Pancreas (tissue), 10 donors: ENCODE results near the gene KCNH1. TPM values are rescaled to one million over a fixed set of nuclear protein-coding genes. Genes with fewer than 3 reads are reported as not detected.

ENCODE experiments used
- ATAC-seq, 4 donors: fragments of 200-7000 bp; cut with Tn5 transposase; one replicate each; pipeline versions ENCODE4 v1.8.0 to v1.9.1; 2020; ENCODE audit warnings: mild to moderate bottlenecking in 4 of 4, moderate library complexity in 4 of 4
- DNase-seq, 6 donors: peaks; one replicate each; pipeline ENCODE4 v3.0.0-alpha.2; 2020
- FAIRE-seq: peaks from 2 replicates; lab custom pipeline; 2012; peaks lifted over from hg19 to GRCh38; lab: Jason Lieb, UNC
- H3K27ac ChIP-seq, 4 donors: fragments of 200-600 bp; sonication (generic); 1 replicate in 3 of 4; 2 replicates in 1 of 4; pipeline versions ENCODE4 v1.5.0 to v1.8.0; 2020
- H3K27me3 ChIP-seq, 4 donors: fragments of 200-600 bp; one replicate each; pipeline ENCODE4 v1.8.0; 2021
- H3K36me3 ChIP-seq, 3 donors: fragments of 200-600 bp; sonication (generic) in 1 of 3; one replicate each; pipeline versions ENCODE4 v1.5.0 to v1.8.0; 2020 to 2021
- H3K4me1 ChIP-seq, 3 donors: fragments of 200-600 bp; one replicate each; pipeline ENCODE4 v1.8.0; 2021
- H3K4me3 ChIP-seq, 4 donors: fragments of 200-600 bp; sonication (generic) in 2 of 4; one replicate each; pipeline versions ENCODE4 v1.5.0 to v1.8.0; 2020 to 2021
- H3K9me3 ChIP-seq, 4 donors: fragments of 200-600 bp; one replicate each; pipeline ENCODE4 v1.8.0; 2021
- WGBS, 2 donors: extraction: QIAGEN DNeasy Blood & Tissue Kit; methylation state at CpG; one replicate each; pipeline ENCODE4 v1.1.7; 2013; 5-methylcytosine and 5-hydroxymethylcytosine counted together
- intact Hi-C, 3 donors: fragments of 100-400 bp; cut with DNase I; formaldehyde crosslinking; loops; one replicate each; pipeline versions ENCODE4 v1.11.1 to v1.14.2; 2022
- polyA plus RNA-seq, 2 donors: library from polyadenylated mRNA; stranded (reverse); fragments of 200-250 nt; gene quantifications; one replicate each; pipeline ENCODE4 v1.2.3, GENCODE V29; 2013
- total RNA-seq, 6 donors: library from RNA; stranded (reverse); fragmentation: NEBNext Ultra II Directional in 4 of 6; extraction: Animal tissue kit (Norgen Biotek cat#: 25700) in 4 of 6; gene quantifications; one replicate each; pipeline versions ENCODE4 v1.2.1 to v1.2.4, GENCODE V29; 2021 to 2023
- TF ChIP-seq, protein P1 (sequence below), 4 donors: fragments of 200-600 bp; sonication (generic) in 3 of 4; IDR thresholded peaks; one replicate each; pipeline versions ENCODE4 v1.5.0 to v1.8.0; 2021; ENCODE audit warnings: antibody characterized with exemption in 4 of 4
- donor health status: healthy with polysubstance abuse.
- donor health status: DM: no; HTN: no; CAD: no; lungs with moderate emphysema.
- donor health status: DM: no; HTN: no; CAD: no.
- donor health status: control.
- donor health status: control.
- donor health status: Bipolar disorder and iron deficiency.
- donor health status: DM: yes; HTN: yes; CAD: no.
- donor health status: DM: no; HTN: no; CAD: no.
- donor health status: DM: no; HTN: no; CAD: no.
- donor health status: DM: yes; HTN: yes; CAD: no.

The KCNH1 gene
- total and polyA plus RNA-seq, 8 donors, result 0.24 to 0.61 (median 0.36) TPM

DNA sequence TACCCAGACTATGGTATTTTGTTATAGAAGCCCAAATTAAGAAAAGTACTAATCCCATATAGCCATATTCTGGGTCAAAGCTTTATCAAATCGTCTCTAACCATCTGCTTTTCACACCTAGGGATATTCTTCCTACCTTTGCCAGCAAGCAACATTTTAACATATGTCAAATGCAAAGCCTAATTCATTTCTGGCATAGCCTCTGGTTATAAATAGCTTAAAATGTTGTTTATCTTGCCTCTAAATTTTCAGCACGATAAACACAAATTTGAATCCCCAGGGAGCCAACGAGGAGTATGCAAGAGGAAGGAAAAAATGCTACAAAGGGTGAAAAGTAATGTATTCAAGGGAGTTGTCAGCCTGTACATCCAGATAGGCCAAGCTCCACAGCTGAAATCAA is 357.2 kb downstream of the KCNH1 start:
- no peak for FAIRE-seq

DNA sequence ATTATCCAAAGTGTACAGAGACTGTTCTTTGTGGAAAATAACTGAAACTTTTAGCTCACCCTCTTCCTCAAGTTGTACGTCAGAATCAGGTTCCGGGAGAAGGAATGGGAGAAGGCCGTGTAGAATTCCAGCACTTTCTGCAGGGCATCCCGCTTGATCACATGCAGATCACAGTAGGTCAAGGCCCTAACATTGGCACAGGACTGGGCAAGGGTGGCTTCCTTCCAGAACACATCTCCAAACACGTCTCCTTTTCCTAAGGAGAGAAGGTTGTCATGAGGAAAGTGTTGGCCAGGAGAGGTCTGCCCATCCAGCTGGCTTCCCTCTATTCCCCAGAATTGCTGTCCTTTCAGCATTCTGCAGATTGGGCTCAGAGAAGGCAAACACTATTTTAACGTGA is 358.7 kb downstream of the KCNH1 start:
- intact Hi-C loops, result no loop called here
- ATAC-seq, result no peak
- H3K4me1 ChIP-seq, result no peaks in the 10 kb centered on the region
- 68 to 71% methylated on average over 6 of the region's 6 CpGs for WGBS, 2 donors
- no peaks in the 10 kb centered on the region for H3K9me3 ChIP-seq
- H3K27me3 ChIP-seq, result no peaks in the 10 kb centered on the region
- no peaks in the 10 kb centered on the region for H3K36me3 ChIP-seq
- H3K27ac ChIP-seq, result no peak overlapping the region
- TF ChIP-seq, protein P1, sequence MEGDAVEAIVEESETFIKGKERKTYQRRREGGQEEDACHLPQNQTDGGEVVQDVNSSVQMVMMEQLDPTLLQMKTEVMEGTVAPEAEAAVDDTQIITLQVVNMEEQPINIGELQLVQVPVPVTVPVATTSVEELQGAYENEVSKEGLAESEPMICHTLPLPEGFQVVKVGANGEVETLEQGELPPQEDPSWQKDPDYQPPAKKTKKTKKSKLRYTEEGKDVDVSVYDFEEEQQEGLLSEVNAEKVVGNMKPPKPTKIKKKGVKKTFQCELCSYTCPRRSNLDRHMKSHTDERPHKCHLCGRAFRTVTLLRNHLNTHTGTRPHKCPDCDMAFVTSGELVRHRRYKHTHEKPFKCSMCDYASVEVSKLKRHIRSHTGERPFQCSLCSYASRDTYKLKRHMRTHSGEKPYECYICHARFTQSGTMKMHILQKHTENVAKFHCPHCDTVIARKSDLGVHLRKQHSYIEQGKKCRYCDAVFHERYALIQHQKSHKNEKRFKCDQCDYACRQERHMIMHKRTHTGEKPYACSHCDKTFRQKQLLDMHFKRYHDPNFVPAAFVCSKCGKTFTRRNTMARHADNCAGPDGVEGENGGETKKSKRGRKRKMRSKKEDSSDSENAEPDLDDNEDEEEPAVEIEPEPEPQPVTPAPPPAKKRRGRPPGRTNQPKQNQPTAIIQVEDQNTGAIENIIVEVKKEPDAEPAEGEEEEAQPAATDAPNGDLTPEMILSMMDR (IDR thresholded peaks at IDR 0.05), result no peak
- DNase-seq, result no peak
- H3K4me3 ChIP-seq, result no peak overlapping the region
- FAIRE-seq, result no peak

More for the DNA sequence above, 357.2 kb downstream of the KCNH1 start:
- no peak for ATAC-seq
- 61 to 65% methylated on average over 3 of the region's 3 CpGs for WGBS, 2 donors
- TF ChIP-seq, protein P1 (IDR thresholded peaks at IDR 0.05), result no peak
- Histone ChIP-seq H3K9me3 (no peaks in the 10 kb centered on the region), H3K27me3 (no peaks in the 10 kb centered on the region), H3K4me3 (no peak overlapping the region), H3K27ac (no peak overlapping the region), H3K36me3 (no peaks in the 10 kb centered on the region), H3K4me1 (no peaks in the 10 kb centered on the region)
- DNase-seq, result no peak
- intact Hi-C loops, result no loop called here

DNA sequence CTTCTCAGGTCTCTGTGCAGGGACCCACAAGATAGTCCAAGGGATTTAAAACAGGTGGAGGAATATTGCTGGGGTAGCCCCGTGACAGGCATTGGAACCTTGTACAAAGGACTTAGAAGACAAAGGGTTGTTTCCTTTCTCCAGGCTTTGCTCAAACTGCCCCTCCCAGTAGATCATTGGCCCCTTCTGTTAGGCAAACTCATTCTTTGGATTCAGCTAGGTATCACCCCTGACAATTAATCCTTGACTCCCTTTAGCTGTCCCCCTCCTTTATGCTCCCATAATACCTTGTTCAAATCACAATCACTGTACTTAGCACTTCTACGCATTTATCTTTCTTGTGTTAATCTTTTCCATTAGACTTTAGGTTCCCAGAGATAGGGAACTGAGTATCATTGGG is 360.5 kb downstream of the KCNH1 start:
- intact Hi-C loops, result no loop called here
- DNase-seq (no peak), ATAC-seq (no peak), FAIRE-seq (no peak)
- H3K9me3 ChIP-seq, result no peaks in the 10 kb centered on the region
- no peaks in the 10 kb centered on the region for H3K36me3 ChIP-seq
- no peak overlapping the region for H3K27ac ChIP-seq
- no peaks in the 10 kb centered on the region for H3K4me1 ChIP-seq
- 57 to 62% methylated on average over 2 of the region's 2 CpGs for WGBS, 2 donors
- H3K4me3 ChIP-seq, result no peak overlapping the region
- H3K27me3 ChIP-seq, result no peaks in the 10 kb centered on the region
- TF ChIP-seq, protein P1 (IDR thresholded peaks at IDR 0.05), result no peak

DNA sequence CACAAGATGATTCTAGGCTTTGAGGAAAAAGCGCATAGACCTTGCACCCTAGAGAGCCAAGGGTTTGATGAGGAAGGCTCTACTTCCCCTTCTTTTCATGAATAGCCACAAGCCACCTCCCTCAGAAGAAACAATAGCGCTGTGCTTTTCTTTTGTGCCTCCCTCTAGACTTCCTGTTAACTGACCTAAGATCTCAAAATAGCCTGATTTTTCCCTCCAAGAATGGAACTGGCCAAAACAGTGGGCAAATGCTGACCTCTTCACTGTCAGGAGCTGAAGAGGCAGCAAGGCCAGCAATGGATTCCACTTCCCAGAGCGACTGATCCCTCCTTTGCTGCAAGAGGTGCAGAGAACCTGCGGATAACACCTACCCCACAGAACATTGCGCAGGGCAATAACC is 362.8 kb downstream of the KCNH1 start:
- TF ChIP-seq, protein P1 (IDR thresholded peaks at IDR 0.05), result no peak
- no peak overlapping the region for H3K4me3 ChIP-seq
- no peak overlapping the region for H3K27ac ChIP-seq
- no peak for DNase-seq
- intact Hi-C loops, result no loop called here
- no peaks in the 10 kb centered on the region for H3K27me3 ChIP-seq
- 82 to 89% methylated on average over 5 of the region's 5 CpGs for WGBS, 2 donors
- no peak for ATAC-seq
- H3K9me3 ChIP-seq, result no peaks in the 10 kb centered on the region
- no peak for FAIRE-seq
- no peaks in the 10 kb centered on the region for H3K36me3 ChIP-seq
- no peaks in the 10 kb centered on the region for H3K4me1 ChIP-seq

DNA sequence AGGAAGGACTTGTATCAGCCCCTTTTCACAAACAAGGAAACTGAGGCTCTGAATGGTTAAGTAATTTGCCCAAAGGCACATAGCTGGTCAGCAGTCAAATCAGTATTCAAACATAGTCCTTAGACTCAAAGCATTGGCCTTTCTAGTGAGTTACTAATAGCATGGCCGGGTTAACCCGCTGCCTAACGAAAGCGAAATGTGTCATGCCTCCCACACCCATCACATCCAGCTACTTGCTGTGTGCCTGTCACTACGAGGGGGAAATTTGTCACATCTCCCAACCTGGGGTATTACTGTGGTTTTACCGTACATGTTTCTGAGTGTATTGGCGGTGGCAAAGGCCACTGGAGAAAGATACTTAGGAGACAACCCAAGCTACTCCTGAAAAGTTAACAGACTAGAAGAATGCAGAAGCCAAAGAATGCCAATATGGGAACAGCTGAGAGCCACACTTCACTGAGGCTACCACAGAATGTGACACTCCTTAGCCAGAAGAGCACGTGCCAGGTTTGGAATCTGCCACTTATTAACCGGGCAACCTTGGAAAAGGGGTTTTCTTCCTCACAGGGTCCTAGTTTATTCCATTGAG is 363.5 kb downstream of the KCNH1 start:
- no peaks in the 10 kb centered on the region for H3K4me1 ChIP-seq
- H3K9me3 ChIP-seq, result no peaks in the 10 kb centered on the region
- no peaks in the 10 kb centered on the region for H3K36me3 ChIP-seq
- FAIRE-seq, result no peak
- DNase-seq, result no peak
- no peak overlapping the region for H3K4me3 ChIP-seq
- no peaks in the 10 kb centered on the region for H3K27me3 ChIP-seq
- H3K27ac ChIP-seq, result no peak overlapping the region
- intact Hi-C loops, result no loop called here
- WGBS, 2 donors, result 76 to 77% methylated on average over 9 of the region's 9 CpGs
- no peak for ATAC-seq
- TF ChIP-seq, protein P1 (IDR thresholded peaks at IDR 0.05), result no peak
